Liver (tissue), 9 donors: ENCODE measurements around the gene ADM2. TPM values are rescaled to one million over a fixed set of nuclear protein-coding genes. Genes with fewer than 3 reads are reported as not detected.

ENCODE experiments used
- DNase-seq: peaks from one replicate; pipeline ENCODE4 v3.0.0-alpha.2; 2017; ENCODE audit warnings: low spot score
- H3K27ac ChIP-seq, 2 donors: one replicate each; pipeline ENCODE4 v1.7.0; 2013; ENCODE audit warnings: inconsistent platforms in 2 of 2, low read length in 2 of 2, control low read depth in 1 of 2, low read depth in 1 of 2, mild to moderate bottlenecking in 1 of 2
- H3K27me3 ChIP-seq, 4 donors: one replicate each; pipeline versions ENCODE4 v1.6.1 to v1.7.0; 2013; ENCODE audit warnings: low read length in 3 of 4, inconsistent platforms in 1 of 4, mild to moderate bottlenecking in 1 of 4, moderate library complexity in 1 of 4; ENCODE audit not compliant: control insufficient read depth in 4 of 4, insufficient read depth in 4 of 4
- H3K36me3 ChIP-seq, 4 donors: one replicate each; pipeline versions ENCODE4 v1.6.1 to v1.7.0; 2013; ENCODE audit warnings: low read length in 3 of 4, mild to moderate bottlenecking in 3 of 4, low read depth in 1 of 4, moderate library complexity in 1 of 4; ENCODE audit not compliant: control insufficient read depth in 4 of 4, insufficient read depth in 3 of 4
- H3K4me1 ChIP-seq, 4 donors: one replicate each; pipeline versions ENCODE4 v1.6.1 to v1.7.0; 2013; ENCODE audit warnings: low read length in 3 of 4, mild to moderate bottlenecking in 3 of 4, moderate library complexity in 1 of 4; ENCODE audit not compliant: control insufficient read depth in 4 of 4, insufficient read depth in 4 of 4
- H3K4me3 ChIP-seq, 3 donors: one replicate each; pipeline versions ENCODE4 v1.6.1 to v1.7.0; 2013; ENCODE audit warnings: low read length in 3 of 3, control low read depth in 1 of 3, low read depth in 1 of 3, mild to moderate bottlenecking in 1 of 3
- H3K9ac ChIP-seq, 2 donors: one replicate each; pipeline ENCODE4 v1.7.0; 2013; ENCODE audit warnings: low read length in 2 of 2, mild to moderate bottlenecking in 2 of 2, moderate library complexity in 2 of 2, control low read depth in 1 of 2, low read depth in 1 of 2
- H3K9me3 ChIP-seq, 4 donors: one replicate each; pipeline versions ENCODE4 v1.6.1 to v1.7.0; 2013; ENCODE audit warnings: low read length in 3 of 4; ENCODE audit not compliant: control insufficient read depth in 4 of 4
- ATF3 ChIP-seq: IDR thresholded peaks from 2 replicates; pipeline ENCODE4 v1.6.1; 2016; ENCODE audit warnings: antibody characterized with exemption
- EGR1 ChIP-seq, 2 donors: IDR thresholded peaks; 2 replicates each; pipeline ENCODE4 v1.6.1; 2016 to 2018; ENCODE audit warnings: antibody characterized with exemption in 2 of 2, low read depth in 2 of 2
- FOXA1 ChIP-seq: IDR thresholded peaks from 2 replicates; pipeline ENCODE4 v1.6.1; 2016; ENCODE audit warnings: antibody characterized with exemption
- HNF4A ChIP-seq, 2 donors: conservative IDR thresholded peaks; 2 replicates each; pipeline ENCODE4 v1.6.1; 2016; ENCODE audit warnings: antibody characterized with exemption in 2 of 2, mild to moderate bottlenecking in 2 of 2
- HNF4G ChIP-seq: IDR thresholded peaks from 2 replicates; pipeline ENCODE4 v1.6.1; 2016; ENCODE audit warnings: antibody characterized with exemption
- JUND ChIP-seq, 2 donors: IDR thresholded peaks; 2 replicates each; pipeline ENCODE4 v1.6.1; 2016; ENCODE audit warnings: antibody characterized with exemption in 2 of 2
- MAX ChIP-seq: IDR thresholded peaks from 2 replicates; pipeline ENCODE4 v1.6.1; 2016; ENCODE audit warnings: antibody characterized with exemption
- NR2F2 ChIP-seq: IDR thresholded peaks from 2 replicates; pipeline ENCODE4 v1.6.1; 2016; ENCODE audit warnings: antibody characterized with exemption
- RAD21 ChIP-seq, 2 donors: IDR thresholded peaks; 2 replicates each; pipeline ENCODE4 v1.6.1; 2016; ENCODE audit warnings: antibody characterized with exemption in 2 of 2, mild to moderate bottlenecking in 2 of 2
- REST ChIP-seq: IDR thresholded peaks from 2 replicates; pipeline ENCODE4 v1.6.1; 2016; ENCODE audit warnings: antibody characterized with exemption, mild to moderate bottlenecking
- RXRA ChIP-seq, 2 donors: IDR thresholded peaks; 2 replicates each; pipeline ENCODE4 v1.6.1; 2017 to 2018; ENCODE audit warnings: antibody characterized with exemption in 2 of 2, mild to moderate bottlenecking in 1 of 2
- SP1 ChIP-seq: IDR thresholded peaks from 2 replicates; pipeline ENCODE4 v1.6.1; 2018; ENCODE audit warnings: antibody characterized with exemption, mild to moderate bottlenecking
- TAF1 ChIP-seq: conservative IDR thresholded peaks from 2 replicates; pipeline ENCODE4 v1.6.1; 2016; ENCODE audit warnings: antibody characterized with exemption, mild to moderate bottlenecking
- YY1 ChIP-seq: IDR thresholded peaks from 2 replicates; pipeline ENCODE4 v1.6.1; 2016; ENCODE audit warnings: antibody characterized with exemption, mild to moderate bottlenecking
- ZBTB33 ChIP-seq: IDR thresholded peaks from 2 replicates; pipeline ENCODE4 v1.6.1; 2016; ENCODE audit warnings: antibody characterized with exemption
- WGBS: extraction: QIAGEN DNeasy Blood & Tissue Kit; methylation state at CpG from one replicate; pipeline ENCODE4 v1.1.7; 2013; 5-methylcytosine and 5-hydroxymethylcytosine counted together
- polyA plus RNA-seq, 2 donors: library from polyadenylated mRNA; stranded (reverse) in 1 of 2; unstranded in 1 of 2; fragments of 200-250 nt in 1 of 2; fragments of >200 nt in 1 of 2; fragmentation: Nextera tagmentation in 1 of 2; extraction: Ambion mirVana in 1 of 2; gene quantifications; one replicate each; pipeline versions ENCODE4 v1.2.1 to v1.2.3, GENCODE V29; 2013 to 2015
- total RNA-seq, 2 donors: library from RNA; depleted of rRNA; stranded (reverse); fragments of >200 nt; gene quantifications; one replicate each; pipeline ENCODE4 v1.2.3, GENCODE V29; 2014
- donor health status: healthy.
- donor health status: healthy.
- donor health status: healthy.
- donor health status: healthy.
- donor health status: healthy.

Gene ADM2
- total and polyA plus RNA-seq, 4 donors = 0.79 to 2.8 (median 1.3) TPM

GRCh38 chr22:50525858-50526107 is 44.4 kb downstream of the ADM2 start:
- DNase-seq = no peak
- peaks cover 13 to 61% (median 31%) of the 10 kb centered on the region in 4 donors for H3K4me1 ChIP-seq
- H3K36me3 ChIP-seq = peaks cover 9 to 29% (median 11%) of the 10 kb centered on the region in 4 donors

More at GRCh38 chr22:50525858-50526107, 44.4 kb downstream of the ADM2 start:
- Histone ChIP-seq H3K27ac (peak overlapping the region; percentile 92 to 96), H3K27me3 (no peaks in the 10 kb centered on the region), H3K9ac (no peak overlapping the region), H3K4me3 (peak overlapping the region; percentile 44 to 77 (median 73)), H3K9me3 (no peaks in the 10 kb centered on the region)
- WGBS = under 1% methylated on average over 33 of the region's 33 CpGs
- TF ChIP-seq JUND (IDR thresholded peaks at IDR 0.05) = no peak
- TF ChIP-seq RXRA (IDR thresholded peaks at IDR 0.05) = no peak
- no peak for TF ChIP-seq TAF1
- TF ChIP-seq YY1 = no peak
- TF ChIP-seq ATF3 = no peak
- TF ChIP-seq EGR1 (IDR thresholded peaks at IDR 0.05; ENCODE audit: low read depth in 2 of 2) = no peak
- TF ChIP-seq HNF4G = no peak
- TF ChIP-seq SP1 = no peak
- TF ChIP-seq FOXA1 = no peak
- TF ChIP-seq RAD21 (IDR thresholded peaks at IDR 0.05) = no peak
- TF ChIP-seq REST = no peak
- TF ChIP-seq NR2F2 = no peak
- no peak for TF ChIP-seq HNF4A (conservative IDR thresholded peaks at IDR 0.05)
- TF ChIP-seq ZBTB33 = no peak
- no peak for TF ChIP-seq MAX
